Ammon's horn (tissue), 1 donor: ENCODE data around the gene ERC2.
"Not testable (repeated sequence)": the region's sequence is repeated elsewhere in the genome, so short reads cannot be mapped to it uniquely, and the experiment has no call there.

ENCODE experiments used
- DNase-seq: peaks from one replicate; pipeline ENCODE4 v3.0.0-alpha.2; 2016; ENCODE audit warnings: low spot score

The ERC2 gene

GRCh38 chr3:56064684-56065083 lies 403.6 kb downstream of the ERC2 start:
- DNase-seq, result no peak

GRCh38 chr3:56061279-56061626 lies 407.0 kb downstream of the ERC2 start:
- no peak for DNase-seq

GRCh38 chr3:56060521-56061278 lies 407.6 kb downstream of the ERC2 start:
- DNase-seq, result no peak

- DNase-seq, result no peak
These were observed 408.5 kb downstream of the ERC2 start for GRCh38 chr3:56059731-56060130.

GRCh38 chr3:56055951-56056350 lies 412.3 kb downstream of the ERC2 start:
- DNase-seq, result no peak

GRCh38 chr3:56055546-56055945 lies 412.7 kb downstream of the ERC2 start:
- DNase-seq, result no peak

- no peak for DNase-seq
These were observed 413.4 kb downstream of the ERC2 start for GRCh38 chr3:56054844-56055243.

- DNase-seq, result no peak
These were observed 414.5 kb downstream of the ERC2 start for GRCh38 chr3:56053727-56054126.

- DNase-seq, result no peak
These were observed 416.1 kb downstream of the ERC2 start for GRCh38 chr3:56052188-56052587.

- no peak for DNase-seq
These were observed 417.2 kb downstream of the ERC2 start for GRCh38 chr3:56051052-56051451.

- DNase-seq, result no peak
These were observed 419.3 kb downstream of the ERC2 start for GRCh38 chr3:56048946-56049345.

GRCh38 chr3:56048331-56048730 lies 419.9 kb downstream of the ERC2 start:
- no peak for DNase-seq

- DNase-seq, result peak; percentile 77
These were observed 425.8 kb downstream of the ERC2 start for GRCh38 chr3:56042326-56042951.

GRCh38 chr3:56025326-56025725 lies 442.9 kb downstream of the ERC2 start:
- DNase-seq, result no peak

GRCh38 chr3:56023546-56023945 lies 444.7 kb downstream of the ERC2 start:
- DNase-seq, result no peak

GRCh38 chr3:56022619-56023018 lies 445.6 kb downstream of the ERC2 start:
- DNase-seq, result no peak

- DNase-seq, result no peak
These were observed 448.6 kb downstream of the ERC2 start for GRCh38 chr3:56019490-56020146.

- DNase-seq, result not testable (repeated sequence)
These were observed 452.9 kb downstream of the ERC2 start for GRCh38 chr3:56015374-56015773.

GRCh38 chr3:56012721-56013120 lies 455.5 kb downstream of the ERC2 start:
- DNase-seq, result no peak

GRCh38 chr3:56005196-56005805 lies 463.0 kb downstream of the ERC2 start:
- DNase-seq, result no peak

- no peak for DNase-seq
These were observed 465.1 kb downstream of the ERC2 start for GRCh38 chr3:56003129-56003528.

- no peak for DNase-seq
These were observed 466.3 kb downstream of the ERC2 start for GRCh38 chr3:56001991-56002390.

GRCh38 chr3:56001537-56001936 lies 466.7 kb downstream of the ERC2 start:
- DNase-seq, result no peak
